HG02571 (cell line): Measurements from ENCODE around the gene TMEM131L.
A peak's percentile ranks its signal among the peaks of the same experiment; 100 is the strongest.
"Not testable (repeated sequence)": the region's sequence is repeated elsewhere in the genome, so short reads cannot be mapped to it uniquely, and the experiment has no call there.

Experiments
- ATAC-seq: cut with Tn5 transposase; IDR thresholded peaks from one replicate; pipeline ENCODE4 v1.9.1; 2021; ENCODE audit warnings: mild to moderate bottlenecking, moderate library complexity; ENCODE audit not compliant: unreplicated experiment

The TMEM131L gene

GRCh38 chr4:153538487-153539357, 72.6 kb downstream of the TMEM131L start:
- no peak for ATAC-seq

GRCh38 chr4:153539422-153539821, 73.3 kb downstream of the TMEM131L start:
- no peak for ATAC-seq

GRCh38 chr4:153541456-153542096, 75.4 kb downstream of the TMEM131L start:
- no peak for ATAC-seq

GRCh38 chr4:153542131-153542530, 76.0 kb downstream of the TMEM131L start:
- ATAC-seq, result no peak

- no peak for ATAC-seq
Measured at GRCh38 chr4:153542834-153543233, 76.7 kb downstream of the TMEM131L start.

- ATAC-seq, result no peak
Measured at GRCh38 chr4:153543351-153543750, 77.2 kb downstream of the TMEM131L start.

- ATAC-seq, result no peak
Measured at GRCh38 chr4:153545822-153546221, 79.7 kb downstream of the TMEM131L start.

- ATAC-seq, result no peak
Measured at GRCh38 chr4:153546280-153546679, 80.1 kb downstream of the TMEM131L start.

- no peak for ATAC-seq
Measured at GRCh38 chr4:153547520-153547919, 81.4 kb downstream of the TMEM131L start.

- not testable (repeated sequence) for ATAC-seq
Measured at GRCh38 chr4:153548907-153549306, 82.7 kb downstream of the TMEM131L start.

- no peak for ATAC-seq
Measured at GRCh38 chr4:153549405-153549804, 83.2 kb downstream of the TMEM131L start.

- ATAC-seq, result no peak
Measured at GRCh38 chr4:153553155-153553818, 87.1 kb downstream of the TMEM131L start.

- no peak for ATAC-seq
Measured at GRCh38 chr4:153553819-153554170, 87.6 kb downstream of the TMEM131L start.

GRCh38 chr4:153555730-153556434, 89.7 kb downstream of the TMEM131L start:
- ATAC-seq, result no peak

GRCh38 chr4:153556435-153556815, 90.3 kb downstream of the TMEM131L start:
- no peak for ATAC-seq

GRCh38 chr4:153560908-153561307, 94.7 kb downstream of the TMEM131L start:
- ATAC-seq, result peak; percentile 63

GRCh38 chr4:153564630-153565525, 98.7 kb downstream of the TMEM131L start:
- no peak for ATAC-seq

- no peak for ATAC-seq
Measured at GRCh38 chr4:153566631-153567150, 100.5 kb downstream of the TMEM131L start.

- not testable (repeated sequence) for ATAC-seq
Measured at GRCh38 chr4:153567660-153568059, 101.5 kb downstream of the TMEM131L start.
